HT1080 (cell line): Measurements from ENCODE around the gene FANCI. TPM values are rescaled to one million over a fixed set of nuclear protein-coding genes. Genes with fewer than 3 reads are reported as not detected.

ENCODE experiments used
- DNase-seq: peaks from one replicate; pipeline ENCODE4 v3.0.0-alpha.2; 2015; ENCODE audit warnings: low read depth
- total RNA-seq: library from RNA; depleted of rRNA; stranded (reverse); fragments of >200 nt; shearing (Covaris generic); gene quantifications from 2 replicates; pipeline ENCODE4 v1.2.3, GENCODE V29; 2014

Gene FANCI
- total RNA-seq, 1 experiment from 2014 or later = 43.2 TPM

DNA sequence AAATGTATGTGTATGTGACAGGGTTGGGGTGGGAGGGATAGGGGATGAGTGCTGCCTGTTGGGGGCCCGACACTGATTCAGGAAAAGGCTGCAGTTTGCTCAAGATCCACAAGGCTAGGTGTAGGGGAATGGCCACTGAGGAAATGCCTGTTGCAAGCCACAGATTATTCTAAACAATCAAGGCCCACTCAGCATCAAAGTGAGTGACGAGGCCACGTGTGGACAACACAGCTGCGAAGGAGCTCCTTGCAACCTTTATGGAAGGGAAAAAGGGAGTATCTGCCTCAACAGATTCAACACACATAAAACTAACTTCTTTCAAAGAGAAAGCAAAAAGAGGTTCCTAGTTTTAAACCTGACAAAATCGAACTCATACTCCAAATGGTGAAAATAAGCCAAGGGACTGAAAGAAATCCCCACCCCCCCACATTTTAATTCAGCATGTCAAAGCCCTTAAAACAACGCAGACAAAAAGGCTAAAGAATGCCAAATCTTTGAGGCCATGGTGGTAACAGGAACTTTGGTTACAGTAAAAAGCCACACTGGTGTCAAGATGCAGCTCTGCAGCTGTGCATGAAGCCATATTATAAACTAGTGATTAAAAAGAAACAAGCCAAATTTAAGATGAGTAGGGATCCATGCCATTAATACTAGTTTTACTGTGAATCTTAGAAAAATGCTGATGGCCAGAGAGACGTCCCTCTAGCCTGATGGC is 87.3 kb downstream of the FANCI start:
- DNase-seq = no peak

DNA sequence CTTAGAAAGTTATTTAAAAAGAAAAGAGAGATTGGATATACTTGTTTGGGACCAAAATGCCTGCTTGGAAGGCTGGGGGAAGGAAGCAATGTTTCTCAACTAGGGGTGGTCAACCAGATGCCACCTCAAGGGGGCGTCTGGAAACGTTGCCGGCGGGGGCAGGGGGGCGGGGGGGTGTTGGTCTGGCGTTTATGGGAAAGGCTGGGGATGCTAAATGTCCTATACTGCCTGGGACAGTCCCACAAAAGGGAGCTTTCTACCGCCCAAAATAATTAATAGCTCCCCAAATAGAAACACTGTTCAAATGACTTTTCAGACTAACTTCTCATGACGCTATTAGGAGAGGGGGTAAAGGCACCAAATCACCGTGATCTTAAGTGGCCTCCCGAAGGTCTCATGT is 88.7 kb downstream of the FANCI start:
- DNase-seq = no peak

DNA sequence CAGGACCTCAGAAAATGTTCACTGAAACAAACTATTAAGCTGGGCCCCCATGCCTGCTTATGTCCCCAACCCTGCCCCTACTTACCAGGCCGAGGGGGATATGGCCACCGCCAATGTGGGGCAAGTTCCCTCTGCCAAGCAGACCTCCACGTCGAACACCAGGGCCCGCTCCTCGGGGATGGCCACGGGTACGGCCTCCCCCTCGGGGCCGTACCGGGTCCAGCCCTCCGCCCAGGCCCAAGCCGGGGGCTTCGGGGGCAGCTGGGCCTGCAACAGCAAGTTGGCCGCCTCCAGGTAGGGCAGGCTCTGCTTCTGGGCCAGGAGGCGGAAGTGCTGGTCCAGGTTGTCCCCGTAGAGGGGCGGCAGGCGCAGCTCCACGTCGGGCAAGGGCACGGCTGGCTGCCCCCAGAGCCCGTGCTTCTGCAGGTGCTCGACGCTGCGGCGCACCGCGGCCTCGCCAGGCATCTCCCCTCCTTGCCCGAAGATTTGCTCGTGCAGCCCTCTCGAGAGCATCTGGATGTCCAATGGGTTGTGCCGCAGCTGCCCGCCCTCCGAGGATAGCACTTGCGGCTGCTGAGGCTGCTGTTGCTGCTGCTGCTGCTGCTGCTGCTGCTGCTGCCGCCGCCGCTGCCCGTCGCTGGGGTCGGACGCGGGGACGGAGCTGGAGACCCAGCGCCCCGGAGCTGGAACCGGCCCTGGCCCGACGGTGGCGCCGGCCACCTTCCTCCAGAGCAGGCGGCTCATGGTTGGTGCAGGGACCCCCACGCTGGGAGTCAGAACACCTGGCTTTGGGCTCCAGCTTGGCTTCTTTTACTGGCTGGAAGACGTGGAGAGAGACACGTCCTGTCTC is 89.5 kb downstream of the FANCI start:
- no peak for DNase-seq

DNA sequence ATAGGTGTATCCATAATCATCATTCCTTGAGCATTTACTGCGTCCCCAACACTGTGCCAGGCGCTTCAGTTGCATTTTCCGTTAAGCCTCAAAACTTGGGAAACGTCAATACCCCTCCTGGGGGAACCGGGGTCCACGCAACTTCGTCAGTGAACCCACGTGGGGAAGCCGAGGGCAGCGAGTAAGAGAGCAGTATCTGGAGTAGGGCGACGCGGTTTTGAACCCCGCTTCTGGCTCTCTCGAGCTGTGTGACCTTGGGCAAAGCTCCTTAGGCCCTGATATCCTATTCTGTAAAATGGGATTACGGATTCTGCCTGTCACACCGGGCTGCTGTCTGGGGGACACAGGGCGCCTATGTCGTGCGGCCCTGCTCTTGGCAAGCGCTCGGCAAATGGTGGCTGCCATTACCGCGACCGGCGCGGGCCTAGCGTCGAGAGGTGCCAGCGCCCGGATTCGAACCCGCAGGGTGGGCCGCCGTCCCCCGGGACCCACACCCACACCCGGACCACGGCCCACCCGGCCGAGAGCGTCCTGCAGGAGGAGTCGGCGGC is 90.3 kb downstream of the FANCI start:
- DNase-seq = no peak

DNA sequence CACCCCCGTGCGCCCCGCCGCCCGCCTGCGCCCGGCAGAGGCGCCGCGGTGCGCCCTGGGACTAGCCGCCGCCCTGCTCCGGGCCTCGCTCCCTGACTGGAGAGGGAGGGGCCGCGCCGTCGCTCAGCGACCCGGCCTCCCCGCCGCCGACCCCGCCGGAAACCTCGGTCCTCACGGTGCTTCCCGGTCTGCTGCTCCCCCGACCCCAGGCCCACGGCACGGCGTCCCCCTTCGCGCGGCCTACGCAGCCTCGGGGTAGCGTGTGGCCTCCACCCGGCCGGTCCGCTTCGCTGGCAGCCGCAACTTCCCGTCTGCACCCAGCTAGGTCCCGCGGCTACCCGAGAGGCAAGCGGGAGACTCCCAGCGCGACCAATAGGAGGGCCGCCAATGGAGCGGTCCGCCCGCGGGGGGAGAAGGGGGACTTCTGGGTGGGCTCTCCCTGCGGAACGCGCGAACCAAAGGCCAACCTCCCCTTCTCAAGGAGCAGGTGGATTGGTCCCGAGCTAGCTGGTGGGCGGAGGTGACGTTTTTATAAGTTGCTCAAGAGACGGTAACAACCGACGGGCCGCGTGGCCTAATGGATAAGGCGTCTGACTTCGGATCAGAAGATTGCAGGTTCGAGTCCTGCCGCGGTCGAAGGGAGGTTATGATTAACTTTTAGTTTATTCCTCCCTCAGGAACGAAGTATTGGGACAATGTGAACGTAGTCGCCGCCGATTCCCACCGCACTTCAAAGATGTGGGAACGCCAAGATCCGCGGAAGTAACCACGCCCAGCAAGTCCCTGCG is 90.9 kb downstream of the FANCI start, which contains the start of gene POLG:
Gene POLG, minus strand, starts transcription at position 315 of the 788 bp plus-strand sequence. CDS start 1,070 bp downstream, outside the sequence.
- DNase-seq = peak; percentile 98

DNA sequence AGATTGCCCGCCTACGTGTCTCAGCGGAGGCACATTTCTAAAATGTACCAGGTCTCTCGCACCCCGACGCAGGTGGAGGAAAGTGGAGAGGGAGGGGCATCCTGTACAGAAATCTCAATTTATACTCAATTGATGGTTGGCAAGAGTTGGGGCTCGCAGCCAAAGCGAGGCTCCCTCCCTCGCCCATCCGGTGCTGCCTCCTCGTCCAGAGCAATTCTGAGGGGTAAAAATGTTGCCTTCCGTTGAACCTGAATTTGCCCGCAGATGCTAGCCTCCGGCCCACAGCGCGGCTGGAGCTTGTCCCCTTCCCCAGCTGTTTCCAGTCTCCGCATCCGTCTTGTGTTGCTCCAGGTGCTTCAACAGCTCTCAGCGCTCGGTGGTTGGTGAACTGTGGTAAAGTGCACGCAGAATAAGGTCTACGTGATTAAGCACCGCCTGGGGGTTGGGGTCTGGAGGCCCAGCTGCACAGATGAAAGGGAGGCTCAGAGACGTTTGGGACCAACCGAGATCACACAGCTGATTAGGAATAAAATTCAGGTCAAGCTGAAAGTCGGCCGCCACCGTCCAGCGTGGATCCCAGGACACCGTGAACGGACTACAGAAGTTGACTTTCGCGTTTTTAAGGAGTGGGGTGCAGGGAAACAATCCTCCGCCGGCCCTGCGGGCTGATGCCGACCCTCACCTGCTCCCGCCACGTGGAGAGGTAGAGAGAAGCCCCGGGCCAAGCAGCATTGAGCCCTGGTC is 91.7 kb downstream of the FANCI start:
- no peak for DNase-seq

DNA sequence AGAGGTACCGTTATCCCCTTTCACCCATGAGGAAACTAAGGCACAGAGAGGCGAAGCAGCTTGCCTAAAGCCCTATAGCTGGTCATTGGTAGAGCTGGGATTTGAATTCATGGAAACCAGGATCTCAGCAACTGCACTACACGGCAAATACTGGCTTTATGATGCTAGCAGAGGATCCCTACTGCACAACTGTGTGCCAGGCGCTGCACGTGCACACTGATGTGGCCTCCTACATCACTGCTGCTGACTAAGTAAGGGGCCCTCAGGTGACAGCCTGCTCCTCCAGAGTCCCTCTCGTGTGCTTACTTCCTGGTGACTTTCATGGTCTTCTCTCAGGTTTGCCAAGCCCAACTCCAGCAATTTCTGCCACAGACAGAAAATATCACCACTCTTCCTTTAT is 94.3 kb downstream of the FANCI start:
- no peak for DNase-seq

DNA sequence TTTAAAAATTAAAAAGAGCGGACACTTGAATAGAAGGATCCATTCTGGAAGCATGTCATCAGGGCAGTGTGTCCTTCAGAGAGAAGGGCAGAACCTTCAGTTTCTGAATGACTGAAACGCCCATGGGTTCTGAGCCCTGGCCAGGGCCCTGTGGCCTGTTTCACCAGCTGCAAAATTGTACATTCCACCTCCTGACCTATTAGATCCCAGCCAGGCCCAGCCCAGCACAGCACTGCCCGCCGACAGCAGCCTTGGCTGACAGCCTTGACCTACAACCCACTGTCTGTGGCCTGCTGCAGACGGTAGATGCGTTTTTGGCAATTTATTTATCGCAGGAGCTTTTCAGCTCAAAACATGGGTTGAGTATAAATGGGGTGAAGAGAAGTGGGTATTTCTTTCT is 96.8 kb downstream of the FANCI start:
- no peak for DNase-seq

DNA sequence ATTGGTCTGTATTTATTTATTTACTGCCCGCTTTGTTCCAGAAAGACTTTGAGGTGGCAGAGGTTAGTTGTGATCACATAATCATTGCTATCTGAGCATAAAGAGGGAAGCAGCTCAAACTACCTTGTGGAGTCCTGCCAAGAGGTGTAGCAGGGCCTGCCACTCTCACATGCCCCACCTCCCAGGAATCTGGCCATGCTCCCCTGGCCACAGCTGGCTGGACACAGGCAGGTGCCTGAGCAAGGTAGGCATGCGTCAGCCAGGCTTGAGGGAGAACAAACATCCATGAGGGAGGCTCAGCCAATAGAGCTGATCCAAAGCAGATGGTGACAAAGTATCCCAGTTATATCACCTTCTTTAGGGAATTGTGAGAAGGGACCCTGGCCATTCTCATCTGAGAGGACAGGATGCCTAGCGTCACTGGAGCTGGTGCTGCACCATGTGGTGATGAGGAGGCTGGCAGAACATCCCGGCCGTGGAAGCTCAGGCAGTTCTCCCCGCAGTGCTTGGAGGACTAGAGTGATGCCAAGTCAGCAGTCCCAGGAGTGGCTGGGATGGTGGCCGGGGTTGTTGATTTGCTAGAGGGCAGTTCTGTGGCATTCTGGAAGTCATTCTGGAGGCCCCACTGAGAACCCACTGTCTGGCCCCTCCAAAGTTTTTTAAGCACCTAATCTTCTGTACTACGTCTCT is 97.7 kb downstream of the FANCI start:
- no peak for DNase-seq

DNA sequence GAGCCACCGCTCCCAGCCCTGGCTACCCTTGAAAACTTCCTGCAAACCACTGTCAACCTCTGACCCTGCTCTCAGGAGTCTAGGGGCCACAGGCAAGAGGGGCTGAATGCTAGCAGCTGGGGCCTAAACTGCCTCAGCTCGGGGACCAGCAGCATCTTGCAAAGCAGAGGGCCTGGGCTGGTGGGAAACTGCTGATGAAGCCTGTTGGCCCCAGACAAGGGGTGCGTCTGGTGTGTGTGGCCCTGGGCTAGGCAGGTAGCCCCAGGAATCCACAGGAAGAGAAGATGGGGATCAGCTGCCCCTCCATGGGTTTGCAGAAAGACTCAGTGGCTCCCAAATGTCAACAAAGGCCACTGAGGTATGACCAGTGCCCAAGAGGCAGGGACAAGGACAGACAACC is 99.1 kb downstream of the FANCI start:
- DNase-seq = no peak

DNA sequence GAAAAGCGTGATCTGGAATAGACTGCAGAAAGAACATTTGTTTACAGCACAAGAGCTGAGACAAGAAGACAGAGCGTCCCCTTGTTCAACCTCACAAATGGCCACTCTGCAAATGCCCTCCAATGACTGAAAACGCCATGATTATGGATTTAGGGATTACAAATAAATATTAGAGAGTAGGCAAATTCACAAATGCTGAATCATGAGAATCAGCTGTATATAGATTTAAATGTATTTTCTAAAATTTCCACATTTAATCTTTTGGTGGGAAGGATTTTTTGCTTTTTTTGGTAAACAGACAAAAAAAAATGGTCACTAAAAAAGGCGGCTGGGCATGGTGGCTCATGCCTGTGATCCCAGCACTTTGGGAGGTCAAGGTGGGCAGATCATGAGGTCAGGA is 101.5 kb downstream of the FANCI start:
- DNase-seq = no peak

DNA sequence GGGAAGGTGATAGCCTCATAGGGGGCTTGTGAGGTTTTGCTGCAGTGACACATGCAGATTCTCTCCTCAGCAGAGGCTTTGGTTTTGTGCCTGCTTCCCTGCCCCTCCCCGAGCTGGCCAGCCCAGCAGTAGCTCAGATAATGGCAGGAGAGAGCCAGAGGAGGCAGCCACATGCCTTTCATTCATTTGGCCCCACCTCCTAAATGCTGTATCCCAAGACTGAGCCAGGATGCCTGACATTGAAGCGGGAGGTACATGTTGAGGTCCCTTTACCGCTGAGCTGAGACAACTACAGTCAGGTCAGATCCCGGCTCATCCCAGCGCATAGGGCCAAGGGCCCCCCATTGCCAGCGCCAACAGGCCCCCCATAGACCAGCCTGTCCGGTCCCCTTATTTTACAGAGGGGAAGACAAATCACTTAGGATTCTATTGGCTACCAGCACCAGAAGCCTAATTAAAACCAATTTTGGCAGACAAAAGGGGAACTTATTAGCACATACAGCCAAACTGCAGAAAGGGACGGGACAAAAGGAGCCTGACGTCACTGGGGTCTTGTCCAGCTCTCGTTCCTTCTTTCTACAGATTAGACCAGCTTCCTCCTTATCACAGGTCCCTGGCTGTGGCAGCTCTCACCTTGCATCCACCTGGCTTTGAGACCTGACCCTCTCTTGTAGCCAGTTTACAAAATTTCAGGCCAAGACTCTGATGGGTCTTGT is 102.9 kb downstream of the FANCI start:
- DNase-seq = no peak

DNA sequence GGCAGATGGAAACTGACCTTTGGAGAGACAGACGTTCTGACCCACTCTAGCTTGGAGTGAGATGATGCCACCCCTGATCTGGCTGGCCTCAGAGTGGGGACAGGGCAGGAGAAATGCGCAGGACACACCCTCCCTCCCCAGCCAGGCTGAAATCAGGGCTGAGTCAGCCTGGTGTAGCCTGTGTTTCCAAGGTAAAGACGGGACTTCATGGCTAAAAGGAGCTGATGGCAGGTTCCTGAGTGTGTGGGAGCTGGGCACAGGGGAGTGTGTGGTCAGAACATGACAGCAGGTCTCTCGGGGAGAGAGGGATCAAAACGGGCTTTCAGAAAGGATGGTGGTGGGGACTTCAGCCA is 105.4 kb downstream of the FANCI start:
- DNase-seq = no peak

DNA sequence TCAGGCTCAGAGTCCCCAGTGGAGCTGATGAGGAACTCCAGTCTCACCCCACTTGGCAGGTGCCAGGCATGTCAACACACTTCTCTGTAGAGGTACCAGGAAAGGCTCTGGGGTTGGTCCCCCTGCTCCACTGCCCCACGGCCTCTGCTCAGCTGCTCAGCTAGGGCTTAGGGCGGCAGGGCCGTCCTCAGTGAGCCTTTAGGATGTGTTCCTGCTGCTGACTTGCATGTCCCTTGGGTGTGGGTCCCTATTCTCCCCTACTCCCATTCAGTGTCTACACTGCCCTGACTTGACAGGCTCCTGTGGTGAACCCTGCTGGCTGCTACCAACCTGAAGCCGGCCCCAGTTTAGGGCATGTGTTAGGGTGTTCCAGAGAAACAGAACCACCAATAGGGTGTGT is 108.7 kb downstream of the FANCI start:
- no peak for DNase-seq

DNA sequence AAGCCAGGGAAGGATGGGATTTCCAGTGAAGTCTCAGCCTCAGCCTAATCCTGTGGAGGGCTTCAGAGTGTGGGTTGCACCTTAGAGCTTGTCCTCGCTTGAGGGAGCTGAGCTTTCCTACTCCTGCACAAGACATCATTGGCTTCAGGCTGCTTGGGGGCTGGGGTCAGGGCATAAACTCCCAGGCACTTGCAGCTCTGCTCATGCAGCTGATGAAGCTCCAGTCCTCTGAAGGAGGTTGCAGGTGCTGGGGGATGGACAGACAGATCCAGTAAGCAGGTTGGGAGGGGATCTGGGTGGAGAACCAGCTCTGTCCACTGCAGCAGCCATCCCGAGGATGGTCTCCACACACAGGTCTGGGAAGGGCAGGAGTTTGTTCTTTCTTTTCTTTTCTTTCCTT is 110.2 kb downstream of the FANCI start:
- no peak for DNase-seq

DNA sequence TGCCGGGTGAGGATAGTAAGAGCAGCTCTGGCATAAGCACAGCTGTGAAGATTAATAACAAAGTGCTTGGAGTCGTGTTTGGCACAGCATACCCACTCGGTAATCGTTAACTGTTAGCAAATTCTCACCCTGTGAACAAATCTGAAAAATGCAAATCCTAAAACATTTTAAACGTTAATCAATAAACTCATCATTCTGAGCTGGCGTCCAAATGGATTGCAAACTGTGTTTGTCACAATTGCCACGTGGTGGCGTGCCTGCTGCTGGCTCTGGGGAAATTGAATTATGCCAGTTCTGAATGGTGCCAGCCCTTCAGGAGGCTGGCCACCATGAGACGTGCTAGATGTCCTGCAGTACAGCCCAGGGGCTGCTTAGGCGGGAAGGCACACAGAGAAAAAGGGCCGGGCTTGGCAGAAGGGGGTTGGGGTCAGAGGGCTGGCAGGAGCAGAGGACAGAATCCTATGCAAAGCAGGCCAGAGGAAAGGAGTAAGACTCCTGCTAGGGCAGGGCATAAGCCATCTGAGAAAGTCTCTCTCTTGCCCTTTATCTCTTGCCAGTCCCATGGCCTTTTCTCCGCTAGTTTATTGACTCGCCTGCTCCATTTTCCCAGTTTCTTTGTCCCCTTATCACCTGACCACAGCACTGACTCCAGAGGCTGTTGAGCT is 113.0 kb downstream of the FANCI start:
- no peak for DNase-seq

DNA sequence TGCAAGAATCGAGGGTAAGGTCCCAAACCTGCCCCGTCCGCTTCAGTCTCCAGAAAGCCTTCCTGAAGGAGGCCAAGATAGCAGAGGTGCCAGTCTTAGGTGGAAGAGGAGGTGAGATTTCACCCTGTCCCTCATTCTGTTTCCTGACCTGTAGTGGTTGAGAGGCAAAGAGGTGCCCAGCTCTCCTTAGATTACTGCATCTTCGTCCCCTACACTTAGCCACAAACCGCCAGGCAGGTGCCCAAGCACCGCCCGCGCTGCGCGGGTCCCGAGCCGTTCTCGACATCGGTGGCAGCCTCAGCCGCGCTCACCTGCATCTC is 114.6 kb downstream of the FANCI start:
- DNase-seq = no peak

DNA sequence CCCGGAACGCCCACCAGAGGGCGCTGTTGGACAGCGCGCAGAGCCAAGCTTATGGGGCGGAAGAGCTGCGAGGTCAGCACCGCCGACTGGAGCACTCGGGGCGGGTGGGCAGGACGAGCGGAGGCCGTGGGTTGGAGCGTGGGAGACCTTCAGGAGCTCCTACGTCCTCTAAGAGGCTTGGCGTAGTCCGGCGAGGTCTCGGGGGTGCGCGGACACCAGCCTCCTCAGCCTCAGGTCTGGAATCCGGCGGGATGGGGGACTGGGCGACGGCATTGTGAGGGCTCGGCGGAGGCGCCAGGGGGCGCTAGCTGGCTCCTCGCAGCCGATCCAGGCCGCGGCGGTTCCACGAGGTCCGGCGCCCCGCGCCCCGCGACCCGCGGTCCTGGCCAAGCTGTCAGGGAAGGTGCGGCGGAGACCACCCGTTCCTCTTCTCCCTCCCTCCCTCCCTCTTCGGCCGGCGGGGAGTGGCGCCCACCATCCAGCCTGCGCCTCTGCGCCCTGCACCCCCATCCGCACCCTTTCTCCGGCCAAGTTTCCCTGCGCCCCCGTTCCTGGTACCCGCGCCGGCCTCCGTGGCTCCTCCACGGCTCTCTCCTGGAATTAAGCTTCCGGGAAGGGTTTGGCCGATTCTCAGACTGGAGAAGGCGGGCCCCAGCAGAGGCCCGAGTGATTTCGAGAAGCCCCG is 115.1 kb downstream of the FANCI start:
- peak; percentile 73 for DNase-seq
